Body of pancreas (tissue), 4 donors: ENCODE results near the gene GABRP. TPM values are rescaled to one million over a fixed set of nuclear protein-coding genes. Genes with fewer than 3 reads are reported as not detected.

Source experiments
- ATAC-seq: fragments of 150-250 bp; one replicate; pipeline ENCODE4 v1.9.1; 2016
- DNase-seq, 4 donors: peaks; one replicate each; pipeline ENCODE4 v3.0.0-alpha.2; 2019
- H3K27ac ChIP-seq, 4 donors: fragments of 200-600 bp; sonication (generic); 1 replicate in 3 of 4; 2 replicates in 1 of 4; pipeline versions ENCODE4 v1.5.1 to v1.6.1; 2016 to 2019; ENCODE audit warnings: mild to moderate bottlenecking in 1 of 4, mixed read lengths in 1 of 4, moderate library complexity in 1 of 4
- H3K27me3 ChIP-seq, 2 donors: fragments of 200-600 bp; sonication (generic); one replicate each; pipeline ENCODE4 v1.6.0; 2016; ENCODE audit warnings: mild to moderate bottlenecking in 1 of 2
- H3K36me3 ChIP-seq, 2 donors: fragments of 200-600 bp; sonication (generic); replicated peaks in 1 of 2; 2 replicates each; pipeline ENCODE4 v1.5.1; 2016; ENCODE audit warnings: low read depth in 2 of 2; ENCODE audit not compliant: insufficient read depth in 1 of 2
- H3K4me1 ChIP-seq: fragments of 200-600 bp; sonication (generic); one replicate; pipeline ENCODE4 v1.6.0; 2016
- H3K4me3 ChIP-seq, 2 donors: fragments of 200-600 bp; sonication (generic); 1 replicate in 1 of 2; 2 replicates in 1 of 2; pipeline ENCODE4 v1.5.1; 2016 to 2019
- H3K9me3 ChIP-seq, 3 donors: fragments of 200-600 bp; sonication (generic); 1 replicate in 2 of 3; 2 replicates in 1 of 3; pipeline ENCODE4 v1.5.1; 2016
- POLR2A ChIP-seq, 3 donors: fragments of 450-650 bp; IDR thresholded peaks; one replicate each; pipeline ENCODE4 v1.6.1; 2016; ENCODE audit warnings: antibody characterized with exemption in 3 of 3, mild to moderate bottlenecking in 2 of 3
- WGBS, 2 donors: methylation state at CpG; one replicate each; pipeline ENCODE4 v1.1.5; 2017; 5-methylcytosine and 5-hydroxymethylcytosine counted together
- intact Hi-C: fragments of 100-400 bp; cut with DNase I; formaldehyde crosslinking; loops from one replicate; pipeline ENCODE4 v1.15.1; 2023
- total RNA-seq, 2 donors: library from RNA; depleted of rRNA; stranded (reverse); fragments of >200 nt; gene quantifications; one replicate each; pipeline ENCODE4 v1.1.0, GENCODE V29; 2016
- TF ChIP-seq, protein P1 (sequence below), 7 experiments: fragments of 450-650 bp in 4 of 7; fragments of 200-600 bp in 3 of 7; sonication (generic) in 3 of 7; IDR thresholded peaks; one replicate each; pipeline ENCODE4 v1.5.1; 2016 to 2019; ENCODE audit warnings: antibody characterized with exemption in 7 of 7

GABRP gene
- total RNA-seq, 2 donors from 2014 or later, result 8.6 TPM; not detected in 1

GRCh38 chr5:170739446-170739845 is 44.1 kb upstream of the GABRP start:
- H3K4me3 ChIP-seq, result no peak overlapping the region
- DNase-seq (no peak), ATAC-seq (no peak)
- H3K27ac ChIP-seq, result no peak overlapping the region
- WGBS, 2 donors, result 82 to 95% methylated on average over 4 of the region's 4 CpGs
- no peaks in the 10 kb centered on the region for H3K27me3 ChIP-seq
- intact Hi-C loops, result no loop called here
- TF ChIP-seq, protein P1, sequence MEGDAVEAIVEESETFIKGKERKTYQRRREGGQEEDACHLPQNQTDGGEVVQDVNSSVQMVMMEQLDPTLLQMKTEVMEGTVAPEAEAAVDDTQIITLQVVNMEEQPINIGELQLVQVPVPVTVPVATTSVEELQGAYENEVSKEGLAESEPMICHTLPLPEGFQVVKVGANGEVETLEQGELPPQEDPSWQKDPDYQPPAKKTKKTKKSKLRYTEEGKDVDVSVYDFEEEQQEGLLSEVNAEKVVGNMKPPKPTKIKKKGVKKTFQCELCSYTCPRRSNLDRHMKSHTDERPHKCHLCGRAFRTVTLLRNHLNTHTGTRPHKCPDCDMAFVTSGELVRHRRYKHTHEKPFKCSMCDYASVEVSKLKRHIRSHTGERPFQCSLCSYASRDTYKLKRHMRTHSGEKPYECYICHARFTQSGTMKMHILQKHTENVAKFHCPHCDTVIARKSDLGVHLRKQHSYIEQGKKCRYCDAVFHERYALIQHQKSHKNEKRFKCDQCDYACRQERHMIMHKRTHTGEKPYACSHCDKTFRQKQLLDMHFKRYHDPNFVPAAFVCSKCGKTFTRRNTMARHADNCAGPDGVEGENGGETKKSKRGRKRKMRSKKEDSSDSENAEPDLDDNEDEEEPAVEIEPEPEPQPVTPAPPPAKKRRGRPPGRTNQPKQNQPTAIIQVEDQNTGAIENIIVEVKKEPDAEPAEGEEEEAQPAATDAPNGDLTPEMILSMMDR (IDR thresholded peaks at IDR 0.05), result no peak
- TF ChIP-seq POLR2A (IDR thresholded peaks at IDR 0.05), result no peak
- H3K4me1 ChIP-seq, result peaks cover 6% of the 10 kb centered on the region
- H3K36me3 ChIP-seq, result no peaks in the 10 kb centered on the region
- H3K9me3 ChIP-seq, result no peaks in the 10 kb centered on the region

DNA sequence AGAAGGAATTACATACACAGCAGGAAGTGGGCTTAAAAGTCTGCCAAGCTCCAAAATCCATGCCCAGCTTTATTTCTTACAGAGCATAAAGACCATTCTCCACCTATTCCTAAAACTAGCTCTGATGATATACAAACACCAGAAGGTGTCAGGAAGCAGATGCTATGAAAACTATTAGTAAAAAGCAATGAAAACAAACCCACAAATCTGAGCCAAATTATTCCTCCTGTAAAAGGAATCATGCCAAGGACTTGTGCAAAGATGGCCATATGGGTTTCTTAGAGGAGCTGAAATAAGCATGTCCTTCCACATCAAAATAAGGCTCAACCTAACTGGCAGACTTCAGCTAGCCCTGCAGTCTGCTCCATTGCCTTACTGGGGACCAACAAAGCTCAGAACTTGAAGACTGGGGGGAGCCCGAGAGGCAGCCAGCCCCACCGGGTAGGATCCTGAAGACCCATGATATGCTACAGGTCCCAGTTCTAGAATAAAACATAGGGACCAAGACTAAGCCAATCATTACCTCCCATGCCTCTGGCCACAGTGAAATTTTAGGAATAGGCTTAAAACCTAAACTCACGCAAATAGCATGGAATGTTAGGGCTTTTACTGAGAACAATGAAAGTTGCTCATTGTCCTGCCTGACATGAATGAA is 42.8 kb upstream of the GABRP start:
- intact Hi-C loops, result no loop called here
- no peak for DNase-seq
- Histone ChIP-seq H3K4me1 (peaks cover 18% of the 10 kb centered on the region), H3K4me3 (no peak overlapping the region), H3K27ac (no peak overlapping the region), H3K9me3 (no peaks in the 10 kb centered on the region), H3K27me3 (no peaks in the 10 kb centered on the region), H3K36me3 (no peaks in the 10 kb centered on the region)
- ATAC-seq, result no peak
- TF ChIP-seq POLR2A (IDR thresholded peaks at IDR 0.05), result no peak
- TF ChIP-seq, protein P1 (IDR thresholded peaks at IDR 0.05), result no peak
- WGBS, 2 donors, result 80 to 82% methylated on average over 3 of the region's 3 CpGs

- TF ChIP-seq POLR2A (IDR thresholded peaks at IDR 0.05), result no peak
- TF ChIP-seq, protein P1 (IDR thresholded peaks at IDR 0.05), result no peak
- Histone ChIP-seq H3K36me3 (no peaks in the 10 kb centered on the region), H3K4me3 (no peak overlapping the region), H3K27ac (no peak overlapping the region), H3K27me3 (no peaks in the 10 kb centered on the region), H3K4me1 (peaks cover 29% of the 10 kb centered on the region), H3K9me3 (no peaks in the 10 kb centered on the region)
- intact Hi-C loops, result no loop called here
- ATAC-seq (no peak), DNase-seq (no peak)
- WGBS, 2 donors, result 68 to 75% methylated on average over 8 of the region's 8 CpGs
Measured at GRCh38 chr5:170741801-170742200, 41.7 kb upstream of the GABRP start.

DNA sequence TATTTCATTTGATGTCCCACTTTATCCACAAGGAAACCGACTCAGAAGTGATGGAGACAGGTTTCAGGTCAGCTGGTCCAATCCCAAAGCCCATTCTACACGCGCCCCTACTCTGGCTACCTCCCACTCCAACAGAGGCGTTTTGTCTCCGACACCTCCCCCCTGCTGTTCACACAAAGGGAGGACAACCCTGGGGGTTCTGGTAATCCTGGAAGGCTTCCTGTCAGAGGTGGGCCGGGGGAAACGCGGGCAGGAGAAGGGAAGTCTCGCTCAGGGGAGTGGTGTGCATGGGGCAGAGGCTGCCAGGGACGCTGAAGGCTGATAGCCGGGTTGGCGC is 39.7 kb upstream of the GABRP start:
- intact Hi-C loops, result no loop called here
- no peaks in the 10 kb centered on the region for H3K36me3 ChIP-seq
- no peak overlapping the region for H3K4me3 ChIP-seq

More for the DNA sequence above, 39.7 kb upstream of the GABRP start:
- H3K4me1 ChIP-seq, result peaks cover 47% of the 10 kb centered on the region
- no peak overlapping the region for H3K27ac ChIP-seq
- WGBS, 2 donors, result 17 to 18% methylated on average over 12 of the region's 12 CpGs
- no peaks in the 10 kb centered on the region for H3K9me3 ChIP-seq
- TF ChIP-seq POLR2A (IDR thresholded peaks at IDR 0.05), result no peak
- TF ChIP-seq, protein P1 (IDR thresholded peaks at IDR 0.05), result no peak
- no peak for ATAC-seq
- no peak for DNase-seq
- no peaks in the 10 kb centered on the region for H3K27me3 ChIP-seq
